SJSA1 (cell line): Measurements from ENCODE around the gene CR2. TPM values are rescaled to one million over a fixed set of nuclear protein-coding genes. Genes with fewer than 3 reads are reported as not detected.
A peak's percentile ranks its signal among the peaks of the same experiment; 100 is the strongest.
"Not testable (repeated sequence)": the region's sequence is repeated elsewhere in the genome, so short reads cannot be mapped to it uniquely, and the experiment has no call there.

Experiments
- DNase-seq, 2 experiments: peaks; one replicate each; pipeline ENCODE4 v3.0.0-alpha.2; 2015 to 2020; ENCODE audit warnings: low spot score in 2 of 2, low read depth in 1 of 2
- H3K27ac ChIP-seq: fragments of 250-450 bp; sonication (Bioruptor Pico); 2 replicates; pipeline ENCODE4 v1.5.1; 2020; ENCODE audit warnings: mild to moderate bottlenecking, moderate library complexity
- H3K27me3 ChIP-seq: fragments of 250-450 bp; sonication (Bioruptor Pico); replicated peaks from 2 replicates; pipeline ENCODE4 v1.5.1; 2020; ENCODE audit warnings: mild to moderate bottlenecking, moderate library complexity
- H3K36me3 ChIP-seq: fragments of 250-450 bp; sonication (Bioruptor Pico); 2 replicates; pipeline ENCODE4 v1.5.1; 2020; ENCODE audit warnings: mild to moderate bottlenecking
- H3K4me1 ChIP-seq: fragments of 250-450 bp; sonication (Bioruptor Pico); replicated peaks from 2 replicates; pipeline ENCODE4 v1.6.1; 2021; ENCODE audit warnings: mild to moderate bottlenecking
- H3K4me3 ChIP-seq: fragments of 250-450 bp; sonication (Bioruptor Pico); 2 replicates; pipeline ENCODE4 v1.5.1; 2020; ENCODE audit warnings: mild to moderate bottlenecking
- H3K9me3 ChIP-seq: fragments of 250-450 bp; sonication (Bioruptor Pico); replicated peaks from 2 replicates; pipeline ENCODE4 v1.5.1; 2020; ENCODE audit warnings: mild to moderate bottlenecking
- total RNA-seq: library from RNA; depleted of rRNA; stranded (reverse); fragments of >200 nt; shearing (Covaris generic); gene quantifications from 2 replicates; pipeline ENCODE4 v1.2.3, GENCODE V29; 2014

The CR2 gene
- total RNA-seq, 1 experiment from 2014 or later: not detected

DNA sequence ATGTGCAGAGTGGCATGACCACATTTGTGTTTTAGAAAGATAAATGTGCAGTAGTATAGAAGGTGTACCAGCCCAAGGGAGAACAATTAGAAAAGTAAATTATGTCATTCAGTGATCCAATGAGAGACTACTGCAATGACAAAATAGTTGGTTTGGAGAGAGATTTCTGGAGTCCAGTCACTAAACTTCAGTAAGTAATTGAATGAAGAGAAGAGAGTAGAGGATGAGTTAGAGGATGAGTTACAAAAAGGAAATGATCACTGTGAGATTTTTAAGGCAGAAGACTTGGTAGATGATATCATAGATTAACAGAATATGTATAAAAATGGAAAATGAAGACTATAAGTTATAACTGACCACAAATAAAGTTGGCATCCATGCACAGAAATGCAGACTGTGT, 8.4 kb downstream of the CR2 start:
- H3K4me1 ChIP-seq: peaks cover 16% of the 10 kb centered on the region

DNA sequence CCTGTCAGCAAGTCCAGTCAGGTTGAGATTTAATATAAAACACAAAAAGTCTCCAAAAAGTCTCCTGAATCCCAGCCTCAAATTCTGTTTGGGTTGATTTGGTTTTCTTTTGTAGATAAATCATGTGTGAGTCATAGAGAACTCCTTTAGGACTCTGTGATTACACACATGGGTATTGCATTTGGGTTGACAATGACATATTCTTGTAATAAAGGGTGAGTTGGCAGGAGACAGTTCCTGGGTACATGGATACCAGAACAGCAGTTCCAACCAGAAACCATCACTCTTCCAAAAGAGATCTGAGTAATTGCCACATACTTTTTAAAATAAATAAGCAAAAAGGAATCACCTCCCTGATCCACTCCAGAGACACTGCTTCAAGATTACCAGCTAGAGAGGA, 8.9 kb downstream of the CR2 start:
- H3K4me1 ChIP-seq: peaks cover 16% of the 10 kb centered on the region
- H3K36me3 ChIP-seq: no peaks in the 10 kb centered on the region
- peaks cover 17% of the 10 kb centered on the region; the same call in 1 of the 2 replicates for H3K27me3 ChIP-seq
- no peak overlapping the region for H3K4me3 ChIP-seq
- H3K27ac ChIP-seq: no peak overlapping the region
- H3K9me3 ChIP-seq: no peaks in the 10 kb centered on the region
- DNase-seq: peak in 1 of 2 experiments; percentile 30

More for the DNA sequence above, 8.4 kb downstream of the CR2 start:
- DNase-seq: no peak
- Histone ChIP-seq H3K27me3 (peaks cover 15% of the 10 kb centered on the region), H3K4me3 (no peak overlapping the region), H3K27ac (no peak overlapping the region), H3K36me3 (no peaks in the 10 kb centered on the region), H3K9me3 (no peaks in the 10 kb centered on the region)

DNA sequence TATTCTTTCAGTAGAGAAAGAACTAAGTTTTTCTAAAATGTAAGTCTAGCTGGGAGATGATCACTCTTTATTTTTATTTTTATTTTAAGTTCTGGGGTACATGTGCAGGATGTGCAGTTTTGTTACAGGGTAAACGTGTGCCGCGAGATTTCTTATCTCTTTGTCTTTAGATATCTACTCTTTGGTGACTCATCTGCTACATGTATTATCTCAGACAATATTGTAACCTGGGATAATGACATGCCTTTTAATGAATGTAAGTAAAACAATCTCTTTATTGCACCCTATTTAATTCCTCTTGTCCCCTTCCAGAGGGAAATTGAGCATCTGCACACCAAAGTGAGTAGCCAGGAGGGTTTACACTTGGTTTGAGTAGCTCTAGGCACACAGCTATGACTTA, 9.4 kb downstream of the CR2 start:
- H3K4me1 ChIP-seq: peaks cover 16% of the 10 kb centered on the region
- no peak for DNase-seq
- peaks cover 16% of the 10 kb centered on the region; the same call in 1 of the 2 replicates for H3K27me3 ChIP-seq
- H3K27ac ChIP-seq: no peak overlapping the region
- H3K9me3 ChIP-seq: no peaks in the 10 kb centered on the region
- no peak overlapping the region for H3K4me3 ChIP-seq
- no peaks in the 10 kb centered on the region for H3K36me3 ChIP-seq

DNA sequence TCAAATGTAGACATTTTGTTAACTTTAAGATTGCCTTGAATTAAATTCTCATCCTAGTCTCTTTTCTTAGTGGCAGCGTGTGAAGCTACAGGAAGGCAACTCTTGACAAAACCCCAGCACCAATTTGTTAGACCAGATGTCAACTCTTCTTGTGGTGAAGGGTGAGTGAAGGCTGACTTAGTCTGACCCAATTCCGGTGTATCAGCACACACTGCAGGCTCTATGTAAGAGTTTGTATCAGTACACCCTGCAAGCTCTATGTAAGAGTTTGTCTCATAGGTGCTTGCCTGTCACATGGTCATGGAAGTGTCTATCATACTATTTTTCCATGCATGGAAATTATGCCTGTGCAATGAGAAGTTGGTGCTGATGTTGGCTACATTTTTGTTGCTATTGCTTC, 16.8 kb downstream of the CR2 start:
- H3K36me3 ChIP-seq: no peaks in the 10 kb centered on the region
- no peak for DNase-seq
- H3K27ac ChIP-seq: no peak overlapping the region
- H3K4me3 ChIP-seq: no peak overlapping the region
- peaks cover 27% of the 10 kb centered on the region for H3K27me3 ChIP-seq
- H3K9me3 ChIP-seq: no peaks in the 10 kb centered on the region
- H3K4me1 ChIP-seq: no peaks in the 10 kb centered on the region

DNA sequence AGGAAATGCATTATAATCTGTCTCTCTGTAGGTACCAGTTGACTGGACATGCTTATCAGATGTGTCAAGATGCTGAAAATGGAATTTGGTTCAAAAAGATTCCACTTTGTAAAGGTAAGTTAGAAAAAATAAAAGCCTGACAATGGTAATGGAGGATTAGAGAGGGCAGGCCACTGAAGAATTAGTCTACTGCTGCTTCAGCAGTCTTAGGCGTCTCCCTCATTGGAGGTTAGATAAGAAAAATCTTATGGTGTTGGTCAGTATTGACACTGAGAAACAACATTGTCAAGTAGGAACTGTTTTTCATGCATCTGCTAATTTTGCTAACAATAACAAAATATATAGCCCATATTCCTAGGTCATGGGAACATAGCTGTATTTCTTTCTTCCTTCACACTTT, 20.1 kb downstream of the CR2 start:
- no peaks in the 10 kb centered on the region for H3K9me3 ChIP-seq
- peaks cover 16% of the 10 kb centered on the region for H3K27me3 ChIP-seq
- no peaks in the 10 kb centered on the region for H3K36me3 ChIP-seq
- no peak overlapping the region for H3K27ac ChIP-seq
- no peaks in the 10 kb centered on the region for H3K4me1 ChIP-seq
- no peak for DNase-seq
- H3K4me3 ChIP-seq: no peak overlapping the region

DNA sequence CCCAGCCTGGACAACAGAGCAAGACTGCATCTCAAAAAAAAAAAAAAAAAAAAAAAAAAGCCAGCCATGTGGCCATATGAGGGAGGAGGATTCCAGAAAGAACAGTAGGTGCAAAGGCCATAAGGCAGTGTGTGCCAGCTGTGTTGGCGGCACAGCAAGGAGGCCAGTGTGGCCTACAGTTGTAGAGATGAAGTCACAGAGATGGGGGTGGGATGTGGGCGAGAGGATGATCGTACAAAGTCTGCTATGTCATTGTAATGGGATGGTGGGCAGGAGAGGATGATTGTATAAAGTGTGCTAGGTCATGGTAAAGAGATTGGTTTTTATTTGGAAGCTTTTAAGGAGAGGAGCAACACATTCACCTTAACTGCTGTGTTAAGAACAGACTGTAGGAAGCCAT, 32.1 kb downstream of the CR2 start:
- Histone ChIP-seq H3K36me3 (no peaks in the 10 kb centered on the region), H3K9me3 (no peaks in the 10 kb centered on the region), H3K27ac (no peak overlapping the region), H3K27me3 (peaks cover 17% of the 10 kb centered on the region), H3K4me3 (no peak overlapping the region), H3K4me1 (no peaks in the 10 kb centered on the region)
- no peak for DNase-seq

DNA sequence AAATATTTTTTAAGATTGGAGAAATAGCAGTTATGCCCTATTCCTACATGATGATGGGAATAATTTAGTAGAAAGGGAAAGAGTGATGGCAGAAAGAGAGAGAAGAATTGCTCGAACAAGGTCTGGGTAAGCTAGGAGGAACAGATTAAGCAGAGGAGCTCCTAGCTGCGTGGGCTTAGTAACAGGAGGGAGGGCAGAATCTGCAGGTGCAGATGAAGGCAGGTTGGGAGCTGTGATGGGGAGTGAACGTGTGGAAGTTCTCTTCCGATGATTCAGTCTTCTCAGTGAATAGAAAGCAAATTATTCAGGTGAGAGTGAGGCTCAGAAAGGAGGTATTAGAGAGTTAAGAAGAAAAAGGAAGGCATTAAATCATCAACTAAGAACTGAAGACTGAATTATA, 33.5 kb downstream of the CR2 start:
- H3K27me3 ChIP-seq: peaks cover 23% of the 10 kb centered on the region
- H3K4me1 ChIP-seq: no peaks in the 10 kb centered on the region
- no peaks in the 10 kb centered on the region for H3K36me3 ChIP-seq
- H3K9me3 ChIP-seq: no peaks in the 10 kb centered on the region
- no peak overlapping the region for H3K4me3 ChIP-seq
- DNase-seq: no peak
- H3K27ac ChIP-seq: no peak overlapping the region

DNA sequence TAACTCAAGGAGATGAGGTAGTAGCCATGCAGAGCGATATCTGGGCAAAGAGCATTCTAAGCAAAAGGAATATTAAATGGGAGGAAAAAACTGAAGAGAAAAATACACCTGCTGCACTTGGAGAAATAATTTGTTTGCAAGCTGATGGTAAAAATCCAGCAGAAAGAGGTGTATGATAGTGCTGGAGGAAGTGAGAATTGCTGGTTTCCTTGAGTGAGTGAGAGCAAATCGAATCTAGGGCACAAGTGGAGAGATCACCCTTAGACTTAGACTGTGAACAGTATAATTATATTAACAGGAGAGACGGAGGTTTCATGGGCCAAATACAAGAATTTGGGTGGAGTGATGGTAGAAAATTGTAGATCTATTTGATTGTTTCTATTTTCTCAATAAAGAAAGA, 39.1 kb downstream of the CR2 start:
- Histone ChIP-seq H3K4me3 (no peak overlapping the region), H3K9me3 (no peaks in the 10 kb centered on the region), H3K4me1 (no peaks in the 10 kb centered on the region), H3K27ac (no peak overlapping the region), H3K36me3 (no peaks in the 10 kb centered on the region), H3K27me3 (peaks cover 48% of the 10 kb centered on the region)
- no peak for DNase-seq

DNA sequence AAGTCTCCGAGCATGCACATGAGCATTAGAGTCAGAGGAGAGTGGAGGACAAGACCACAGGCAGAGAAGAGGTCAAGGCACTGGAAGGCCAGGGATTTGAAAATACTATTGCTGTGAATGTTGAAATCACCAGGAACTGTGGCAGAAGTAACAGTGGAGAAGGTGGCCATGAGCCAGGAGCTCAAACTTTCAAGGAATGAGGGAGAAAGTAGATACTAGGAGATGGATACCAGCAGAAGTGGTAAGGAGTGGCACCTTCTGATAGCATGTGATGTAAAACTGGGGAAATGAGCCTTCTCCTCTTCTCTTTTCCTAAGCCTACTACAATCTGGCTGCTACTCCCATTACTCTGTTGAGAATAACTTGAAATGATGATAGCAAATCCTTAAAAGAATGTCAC, 40.0 kb downstream of the CR2 start:
- H3K36me3 ChIP-seq: no peaks in the 10 kb centered on the region
- no peaks in the 10 kb centered on the region for H3K9me3 ChIP-seq
- peaks cover 48% of the 10 kb centered on the region for H3K27me3 ChIP-seq
- DNase-seq: no peak
- H3K4me3 ChIP-seq: no peak overlapping the region
- H3K4me1 ChIP-seq: no peaks in the 10 kb centered on the region
- H3K27ac ChIP-seq: no peak overlapping the region

DNA sequence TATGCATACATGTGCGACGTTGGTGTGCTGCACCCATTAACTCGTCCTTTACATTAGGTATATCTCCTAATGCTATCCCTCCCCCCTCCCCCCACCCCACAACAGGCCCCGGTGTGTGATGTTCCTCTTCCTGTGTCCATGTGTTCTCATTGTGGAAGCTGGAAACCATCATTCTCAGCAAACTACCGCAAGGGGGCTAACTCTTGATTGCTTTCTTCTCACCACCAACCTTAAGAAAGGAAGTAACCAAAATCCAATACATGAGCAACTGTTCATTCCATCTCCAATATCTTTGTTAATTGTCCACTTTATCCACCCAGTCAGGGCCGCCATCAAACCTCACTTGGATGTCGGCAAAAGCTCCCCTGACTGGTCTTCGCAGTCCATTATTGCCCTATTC, 41.2 kb downstream of the CR2 start:
- not testable (repeated sequence) for H3K4me1 ChIP-seq, H3K4me3 ChIP-seq, H3K9me3 ChIP-seq, H3K27ac ChIP-seq, DNase-seq, H3K36me3 ChIP-seq
- H3K27me3 ChIP-seq: peaks cover 48% of the 10 kb centered on the region

DNA sequence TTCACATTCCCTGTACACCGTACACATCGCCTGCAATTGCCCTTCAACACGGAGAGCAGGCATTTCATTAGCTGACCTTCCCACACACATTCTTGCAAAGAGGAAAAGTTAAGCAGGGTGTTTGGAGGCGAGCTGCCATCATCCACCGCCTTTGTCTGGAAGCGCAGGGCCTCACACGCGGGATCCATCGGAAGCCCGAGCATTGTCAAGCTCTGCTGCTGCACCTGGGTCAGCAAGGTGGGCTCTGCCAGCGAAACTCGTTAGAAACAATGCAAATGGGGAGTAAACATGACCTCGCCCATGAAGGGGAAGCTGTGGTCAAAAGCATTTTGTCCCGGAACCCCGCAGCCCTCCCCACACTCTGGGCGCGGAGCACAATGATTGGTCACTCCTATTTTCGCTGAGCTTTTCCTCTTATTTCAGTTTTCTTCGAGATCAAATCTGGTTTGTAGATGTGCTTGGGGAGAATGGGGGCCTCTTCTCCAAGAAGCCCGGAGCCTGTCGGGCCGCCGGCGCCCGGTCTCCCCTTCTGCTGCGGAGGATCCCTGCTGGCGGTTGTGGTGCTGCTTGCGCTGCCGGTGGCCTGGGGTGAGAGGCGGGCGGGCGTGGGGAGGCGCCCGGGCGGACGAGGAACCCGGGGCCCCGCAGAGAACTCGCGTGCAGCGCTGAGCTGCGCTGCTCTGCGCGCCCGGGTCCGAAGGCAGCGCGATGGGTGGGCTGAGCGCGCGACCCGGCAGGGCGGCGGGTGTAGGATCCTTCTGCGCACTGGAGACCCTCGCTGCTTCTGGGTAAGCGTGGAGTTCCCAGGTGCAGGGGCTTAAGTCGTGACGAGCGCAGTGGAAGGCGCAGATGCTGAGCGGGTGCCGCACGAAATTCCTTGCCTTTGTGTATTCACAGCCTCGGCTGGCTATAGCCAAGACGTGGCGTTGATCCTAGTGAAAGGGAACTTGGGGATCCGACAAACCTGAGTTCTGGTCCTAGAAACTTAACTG, 42.0 kb downstream of the CR2 start, which contains the start of gene CR1:
CR1 (plus strand) TSS at position 357 of the 992 bp plus-strand sequence; CDS start at position 468, 111 bp downstream.
- Histone ChIP-seq H3K9me3 (no peaks in the 10 kb centered on the region), H3K27ac (no peak within 1 kb of the TSS), H3K4me1 (no peaks in the 10 kb centered on the region), H3K27me3 (peaks cover 52% of the 10 kb centered on the region), H3K36me3 (no peaks in the 10 kb centered on the region), H3K4me3 (no peak within 1 kb of the TSS)
- no peak for DNase-seq

DNA sequence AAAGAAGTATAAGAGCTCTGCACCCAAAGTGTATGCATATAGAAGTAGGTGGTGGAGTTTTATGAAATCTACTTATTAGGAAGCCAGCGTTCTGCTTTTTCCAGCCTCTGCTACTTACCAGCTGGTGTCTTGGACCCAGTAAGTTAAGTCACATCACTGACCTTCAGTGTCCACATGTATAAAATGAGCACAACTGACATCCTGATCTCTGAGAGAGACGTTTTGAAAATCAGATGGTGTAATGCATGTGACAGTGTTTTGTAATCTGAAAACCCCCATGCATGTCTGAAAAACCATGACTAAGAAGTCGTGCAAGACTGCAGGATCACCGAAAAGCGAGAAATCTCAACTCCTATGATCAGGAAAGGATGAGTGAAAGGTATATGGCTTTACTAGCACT, 43.8 kb downstream of the CR2 start:
- no peaks in the 10 kb centered on the region for H3K4me1 ChIP-seq
- H3K4me3 ChIP-seq: no peak overlapping the region
- no peaks in the 10 kb centered on the region for H3K9me3 ChIP-seq
- H3K36me3 ChIP-seq: no peaks in the 10 kb centered on the region
- H3K27ac ChIP-seq: no peak overlapping the region
- H3K27me3 ChIP-seq: peaks cover 48% of the 10 kb centered on the region
- no peak for DNase-seq

DNA sequence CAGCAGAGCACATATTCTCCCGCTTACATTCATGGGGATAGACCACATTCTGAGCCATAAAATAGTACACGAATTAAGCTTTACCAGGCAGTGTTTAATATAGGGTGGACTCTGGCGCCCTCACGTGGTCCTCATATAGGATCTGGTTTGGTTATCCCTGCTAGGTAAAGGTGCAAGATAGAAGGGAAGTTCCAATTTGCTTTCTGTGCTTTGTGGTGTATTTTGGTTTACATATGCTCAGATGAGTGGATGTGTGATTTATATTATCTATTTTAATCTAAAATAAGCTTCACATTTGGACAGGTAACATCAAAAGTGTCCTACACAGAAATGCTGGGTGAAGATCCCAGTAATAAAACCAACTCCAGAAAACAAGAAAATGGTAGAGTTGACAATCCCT, 45.4 kb downstream of the CR2 start:
- H3K4me3 ChIP-seq: no peak overlapping the region
- DNase-seq: peak; percentile 36 to 52
- H3K36me3 ChIP-seq: no peaks in the 10 kb centered on the region
- peaks cover 41% of the 10 kb centered on the region for H3K27me3 ChIP-seq
- no peaks in the 10 kb centered on the region for H3K4me1 ChIP-seq
- H3K9me3 ChIP-seq: no peaks in the 10 kb centered on the region
- no peak overlapping the region for H3K27ac ChIP-seq

DNA sequence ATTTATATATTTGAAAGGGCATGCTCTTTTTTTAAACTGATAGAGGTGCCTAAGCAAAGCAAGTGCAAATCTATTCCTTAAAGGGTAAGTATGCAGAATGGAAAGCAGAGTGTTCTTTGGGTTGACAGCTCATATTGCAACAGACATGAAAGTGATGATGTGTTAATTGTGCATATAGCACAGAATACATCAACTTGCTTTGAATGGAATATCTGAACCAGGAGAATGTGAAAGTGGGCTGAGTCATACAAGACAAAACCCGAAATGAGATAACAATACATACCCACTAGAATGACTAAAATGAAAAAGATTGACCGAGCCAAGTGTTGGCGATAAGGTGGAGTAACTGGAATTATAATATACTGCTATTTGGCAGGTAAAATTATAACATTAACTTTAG, 46.2 kb downstream of the CR2 start:
- H3K4me3 ChIP-seq: no peak overlapping the region
- H3K27ac ChIP-seq: no peak overlapping the region
- DNase-seq: no peak
- H3K9me3 ChIP-seq: no peaks in the 10 kb centered on the region
- H3K4me1 ChIP-seq: no peaks in the 10 kb centered on the region
- H3K27me3 ChIP-seq: peaks cover 40% of the 10 kb centered on the region
- H3K36me3 ChIP-seq: no peaks in the 10 kb centered on the region
